SIG-M5 treated with dmso at 0.1 percent for 504 hours (cell line): ENCODE measurements around the gene BHMT.

ENCODE experiments used
- DNase-seq: peaks from one replicate; lab custom pipeline; 2025; ENCODE audit not compliant: unreplicated experiment; lab: John Stamatoyannopoulos, UW

The BHMT gene, protein sequence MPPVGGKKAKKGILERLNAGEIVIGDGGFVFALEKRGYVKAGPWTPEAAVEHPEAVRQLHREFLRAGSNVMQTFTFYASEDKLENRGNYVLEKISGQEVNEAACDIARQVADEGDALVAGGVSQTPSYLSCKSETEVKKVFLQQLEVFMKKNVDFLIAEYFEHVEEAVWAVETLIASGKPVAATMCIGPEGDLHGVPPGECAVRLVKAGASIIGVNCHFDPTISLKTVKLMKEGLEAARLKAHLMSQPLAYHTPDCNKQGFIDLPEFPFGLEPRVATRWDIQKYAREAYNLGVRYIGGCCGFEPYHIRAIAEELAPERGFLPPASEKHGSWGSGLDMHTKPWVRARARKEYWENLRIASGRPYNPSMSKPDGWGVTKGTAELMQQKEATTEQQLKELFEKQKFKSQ

DNA sequence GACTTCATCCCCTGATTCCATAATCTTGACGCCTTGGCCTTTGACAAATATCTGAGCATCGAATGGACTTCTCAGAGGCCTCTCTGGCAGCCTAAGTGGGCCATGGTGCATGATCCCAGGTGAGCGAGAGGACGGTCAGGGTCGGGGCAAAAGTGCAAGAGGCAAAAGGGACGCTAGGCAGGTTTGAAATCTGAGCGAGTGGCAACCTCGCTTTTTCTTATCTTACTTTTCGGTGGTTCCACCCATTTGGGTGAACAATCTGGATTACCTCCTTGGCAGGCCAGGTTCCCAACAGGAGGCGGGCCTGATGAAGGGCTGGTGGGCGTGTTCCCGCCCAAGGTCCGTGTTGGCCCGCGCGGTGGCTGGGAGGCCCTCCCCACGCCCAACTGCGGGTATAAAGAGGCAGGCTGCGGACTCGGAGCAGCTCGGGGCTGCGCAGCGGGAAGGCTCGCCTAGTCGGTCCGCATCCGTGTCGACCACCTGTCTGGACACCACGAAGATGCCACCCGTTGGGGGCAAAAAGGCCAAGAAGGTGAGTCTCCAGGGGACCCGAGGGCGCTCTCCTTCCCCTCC, at the start of gene BHMT:
Gene BHMT, plus strand, starts transcription at position 423 of the 573 bp plus-strand sequence. Its CDS starts 77 bp downstream, at position 500.
- DNase-seq: no peak

DNA sequence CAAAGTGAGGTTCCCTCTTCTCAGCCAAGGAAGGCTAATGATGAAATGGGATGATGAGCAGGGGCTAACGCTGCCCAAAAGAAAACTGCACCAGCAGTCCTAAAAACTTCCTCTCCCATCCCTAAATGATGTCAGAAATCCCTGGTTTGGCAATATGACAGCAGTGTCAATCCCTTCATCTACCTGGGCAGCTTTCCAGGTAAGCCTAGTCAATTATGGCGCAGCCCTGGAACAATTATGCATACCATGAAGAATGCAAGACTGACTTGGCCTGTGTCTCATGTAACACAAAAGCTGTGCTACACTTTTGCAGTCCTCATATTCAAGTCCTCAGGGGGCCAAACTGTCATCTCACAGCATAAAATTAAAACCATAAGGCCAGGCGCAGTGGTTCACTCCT, 49.2 kb upstream of the BHMT start:
- DNase-seq: no peak

DNA sequence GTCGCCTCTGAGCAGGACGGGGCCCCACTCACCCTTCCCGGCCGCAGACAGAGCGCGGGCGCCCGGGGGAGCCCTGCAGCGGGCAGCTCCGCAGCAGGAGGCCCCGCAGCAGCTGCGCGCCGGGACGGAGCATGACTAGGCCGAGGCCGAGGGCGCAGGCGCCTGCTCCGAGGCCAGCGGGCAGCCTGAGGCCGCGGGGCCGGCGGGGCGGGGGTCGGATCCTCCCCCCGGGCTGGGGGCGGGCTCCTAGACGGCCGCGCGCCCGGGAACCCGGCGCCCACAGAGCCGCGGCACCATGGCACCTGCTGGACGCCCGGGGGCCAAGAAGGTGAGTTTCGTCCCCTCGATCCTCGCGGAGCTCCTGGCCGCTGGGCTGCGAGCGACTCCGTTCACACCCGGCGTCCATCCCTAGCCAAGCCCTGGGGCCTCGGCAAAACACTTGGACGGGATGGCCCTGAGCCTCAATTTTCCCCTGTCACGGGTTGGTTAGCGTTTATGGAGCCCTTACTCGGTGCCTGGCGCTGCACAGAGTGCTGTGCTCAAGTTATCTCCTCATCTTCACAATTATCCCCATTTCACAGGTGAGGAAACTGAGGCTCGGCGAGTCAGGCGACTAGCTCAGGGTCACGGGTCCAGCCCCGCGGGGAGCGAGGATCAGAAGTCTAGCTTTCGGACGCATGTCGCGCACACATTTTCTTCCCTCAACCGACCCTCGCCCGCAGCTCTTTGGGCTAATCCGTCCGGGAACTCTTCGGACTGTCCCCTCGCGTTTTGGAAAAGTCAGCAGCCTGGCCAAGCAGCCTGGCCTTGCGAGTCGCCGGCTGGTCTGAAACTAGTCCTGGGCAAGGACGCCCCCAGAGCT, 41.9 kb upstream of the BHMT start, which contains the start of the genes BHMT2 and DMGDH:
Gene BHMT2, plus strand, starts transcription at position 280 of the 862 bp plus-strand sequence. Its CDS starts 16 bp downstream, at position 296.
Gene DMGDH, minus strand, starts transcription at position 187 of the 862 bp plus-strand sequence. Its CDS starts 54 bp downstream, at position 133.
- DNase-seq: no peak

DNA sequence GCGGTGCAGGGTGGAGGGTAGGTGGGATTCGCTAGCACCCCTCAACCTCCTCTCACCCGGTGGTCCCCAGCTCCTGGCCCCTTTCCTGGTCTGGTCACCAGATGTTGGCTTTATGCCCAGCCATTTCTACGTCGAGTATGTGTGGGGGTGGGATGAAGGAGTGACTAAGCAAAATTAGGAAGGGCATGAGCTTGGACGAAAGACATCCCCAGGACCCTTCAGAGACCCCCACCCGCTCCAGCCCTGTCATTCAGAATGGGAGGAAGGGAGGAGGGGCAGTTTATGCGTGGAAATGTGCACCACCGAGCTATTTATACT, 41.3 kb upstream of the BHMT start:
- no peak for DNase-seq

DNA sequence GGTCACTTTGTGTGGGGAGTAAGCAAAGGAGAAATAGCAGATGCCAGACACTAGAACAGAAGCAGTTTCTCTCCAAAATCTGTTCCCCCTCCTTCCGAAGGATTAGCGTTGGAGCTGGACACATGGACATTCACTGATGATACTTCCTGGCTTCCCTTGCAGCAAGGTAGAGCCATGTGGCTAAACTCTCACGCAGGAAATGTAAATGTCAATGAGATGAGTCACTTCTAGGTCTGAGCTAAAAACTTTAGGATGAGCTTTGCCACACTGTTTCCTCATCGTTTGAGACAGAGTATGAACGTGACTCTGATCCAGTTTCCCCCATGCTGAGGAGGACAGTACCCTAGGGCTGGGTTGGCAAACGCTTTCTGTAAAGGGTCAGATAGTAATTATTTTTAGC, 37.0 kb upstream of the BHMT start:
- DNase-seq: peak; percentile 7

DNA sequence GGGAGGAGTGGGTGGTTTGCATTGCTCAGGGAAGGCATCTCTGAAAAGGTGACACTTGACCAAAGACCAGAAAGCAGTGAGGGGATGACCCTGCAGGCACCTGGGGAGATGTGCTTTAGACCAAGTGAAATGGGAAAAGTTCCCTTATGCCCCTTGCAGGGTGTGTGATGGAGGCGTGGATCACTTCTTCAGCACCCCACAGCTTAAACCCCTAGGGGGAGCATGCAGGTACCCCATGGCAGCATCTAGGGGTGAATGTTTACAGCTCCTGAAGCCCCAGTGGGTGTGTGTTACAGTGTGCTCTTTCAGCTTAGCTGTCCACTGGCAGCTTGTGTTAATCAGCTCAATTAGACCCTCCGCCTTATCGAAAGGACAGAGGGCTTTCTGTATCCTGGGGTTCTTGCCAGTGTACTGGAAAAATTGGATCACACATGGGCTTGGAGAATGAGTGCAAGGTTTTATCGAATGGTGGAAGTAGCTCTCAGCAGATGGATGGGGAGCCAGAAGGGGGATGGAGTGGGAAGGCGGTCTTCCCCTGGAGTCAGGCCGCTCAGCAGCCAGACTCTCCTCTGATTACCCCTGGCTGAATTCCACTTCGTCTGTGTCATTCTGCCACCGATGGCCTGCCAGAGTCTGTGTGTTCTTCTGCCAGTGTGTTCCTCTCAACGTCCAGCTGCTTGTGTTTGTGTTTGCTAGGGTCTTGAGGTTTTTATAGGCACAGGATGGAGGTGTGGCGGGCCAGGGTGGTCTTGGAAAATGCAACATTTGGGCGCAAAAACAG, 35.8 kb upstream of the BHMT start:
- no peak for DNase-seq

DNA sequence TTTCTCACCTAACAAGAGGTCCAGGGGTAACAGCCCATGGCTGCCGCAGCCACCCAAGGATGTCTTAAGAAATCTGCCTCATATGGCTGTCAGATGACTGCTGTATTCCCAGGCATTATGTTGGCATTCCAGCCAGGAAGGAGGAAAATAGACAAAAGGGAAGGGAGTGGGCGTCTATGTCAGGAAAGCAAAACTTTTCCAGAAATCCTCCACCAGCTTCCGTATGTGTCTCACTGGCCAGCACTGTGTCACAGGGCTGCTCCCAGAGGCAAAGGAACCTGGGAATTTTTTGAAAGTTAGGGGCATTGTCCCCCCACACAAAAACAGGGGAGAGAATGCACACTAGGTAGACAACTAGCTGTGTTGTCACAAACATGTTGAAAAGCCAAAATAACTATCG, 34.8 kb upstream of the BHMT start:
- DNase-seq: no peak

DNA sequence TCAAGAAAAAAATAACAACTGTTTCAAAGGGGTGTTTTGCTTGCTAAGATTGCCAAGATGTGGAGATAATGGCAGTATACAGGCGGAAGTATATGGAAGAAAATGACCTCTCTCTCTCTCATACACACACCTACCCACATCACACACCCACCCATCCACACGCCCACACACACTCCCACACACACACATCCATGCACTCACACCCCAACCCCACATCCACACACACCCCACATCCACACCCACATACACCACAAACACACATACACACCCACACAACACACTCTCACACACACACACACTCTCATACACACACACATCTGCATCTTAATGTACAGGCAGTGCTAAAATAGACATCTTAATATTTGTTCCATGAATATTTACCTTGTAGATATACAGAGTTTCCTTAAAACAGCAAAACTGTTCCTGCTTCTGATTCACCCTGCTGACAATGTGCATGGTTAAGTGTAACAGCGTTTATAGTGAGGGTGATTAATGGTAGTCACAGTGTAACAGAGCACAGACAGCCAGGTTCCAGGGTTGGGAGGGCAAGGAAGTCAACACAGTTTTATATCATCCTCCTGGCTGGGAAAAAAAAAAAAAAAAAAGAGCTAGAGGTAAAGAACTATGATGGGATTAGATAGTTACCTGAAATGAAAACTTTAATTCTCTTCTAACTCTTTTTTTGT, 33.8 kb upstream of the BHMT start:
- DNase-seq: no peak

DNA sequence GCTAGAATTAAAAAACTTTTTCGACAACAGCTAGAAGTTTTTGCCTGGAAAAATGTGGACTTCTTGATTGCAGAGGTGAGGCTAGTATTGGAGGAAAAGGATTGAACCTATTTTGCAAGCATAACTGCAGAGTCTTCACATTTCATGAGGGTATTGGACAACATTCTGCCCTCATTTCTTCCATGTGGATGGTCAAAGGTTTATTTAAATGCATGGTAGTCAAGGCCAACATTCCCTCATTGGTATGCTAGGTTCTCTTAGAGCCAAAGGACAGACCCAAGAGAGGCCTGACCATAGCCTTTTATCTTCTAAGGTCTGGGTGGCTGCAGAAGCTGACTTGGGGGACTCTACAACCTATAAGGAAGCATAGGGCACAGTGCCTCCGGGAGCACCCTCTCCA, 30.8 kb upstream of the BHMT start:
- DNase-seq: no peak

DNA sequence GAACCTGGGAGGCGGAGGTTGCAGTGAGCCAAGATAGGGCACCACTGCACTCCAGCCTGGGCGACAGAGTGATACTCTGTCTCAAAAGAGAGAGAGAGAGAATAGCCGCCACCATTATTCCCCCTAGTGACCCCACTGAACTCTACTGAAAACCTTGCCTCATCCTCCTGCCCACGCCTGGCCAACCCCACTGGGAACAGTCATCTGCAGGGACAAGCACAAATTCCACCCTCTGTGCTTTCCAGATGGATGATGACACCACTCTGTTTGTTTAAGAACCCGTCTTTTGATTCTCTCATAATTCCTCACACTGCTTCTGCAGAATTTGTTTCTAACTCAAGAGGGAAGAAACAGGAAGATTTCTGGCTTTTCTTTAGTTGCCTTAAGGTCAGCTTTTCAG, 29.8 kb upstream of the BHMT start:
- DNase-seq: no peak

DNA sequence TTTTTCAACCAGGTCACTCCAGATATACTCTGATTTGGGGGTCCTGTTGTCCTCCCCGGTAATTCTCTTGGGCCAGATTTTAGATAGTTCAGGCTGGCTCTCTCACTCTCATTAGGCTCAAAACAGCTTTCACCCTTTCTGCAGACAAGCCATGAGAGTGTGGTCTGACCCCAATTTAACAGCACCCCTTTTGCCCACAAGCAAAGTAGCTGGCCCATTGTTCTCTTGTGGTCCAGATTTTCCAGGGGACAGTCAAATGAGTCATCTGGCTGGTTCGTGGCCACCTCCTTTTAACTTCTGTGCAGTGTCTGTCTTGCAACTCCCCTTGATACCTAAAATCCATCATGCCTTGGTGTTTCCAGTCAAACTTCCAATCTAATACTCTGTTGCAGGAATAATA, 25.5 kb upstream of the BHMT start:
- DNase-seq: no peak

DNA sequence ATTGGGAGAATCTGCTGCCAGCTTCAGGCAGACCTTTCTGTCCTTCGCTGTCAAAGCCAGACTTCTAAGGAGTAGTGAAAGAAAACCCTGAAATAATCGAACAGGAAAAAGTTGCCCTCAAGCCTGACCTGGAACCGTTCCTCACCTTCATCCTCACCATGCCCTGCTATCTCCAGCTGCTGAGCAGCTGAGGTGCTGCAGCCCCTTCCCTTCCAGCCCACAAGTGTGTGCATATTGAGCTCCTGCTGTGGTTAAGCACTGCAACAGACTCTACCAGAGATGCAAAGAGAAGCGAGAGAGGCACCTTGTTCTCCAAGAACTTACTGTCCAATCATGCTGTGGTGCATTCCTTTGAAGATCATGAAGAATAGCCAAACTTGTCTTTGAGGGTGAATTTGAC, 23.1 kb upstream of the BHMT start:
- DNase-seq: no peak

DNA sequence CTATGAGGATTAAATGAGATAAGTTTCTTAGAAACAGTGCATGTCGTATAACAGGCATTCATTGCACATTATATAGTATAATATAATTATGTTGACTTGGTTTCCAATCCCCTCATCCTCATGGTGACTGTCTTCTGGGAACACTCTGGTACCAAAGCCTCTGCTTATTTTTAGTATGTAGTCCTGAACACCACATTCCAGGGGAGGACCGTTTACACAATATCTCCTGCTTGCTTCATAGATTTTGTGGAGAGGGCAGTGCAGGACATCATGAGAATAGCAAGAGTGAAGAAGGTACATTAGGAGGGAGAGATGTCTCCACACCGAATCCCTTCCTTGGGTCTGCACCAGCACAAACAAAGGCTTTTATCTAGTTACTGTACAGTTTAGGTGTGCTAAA, 20.5 kb upstream of the BHMT start:
- no peak for DNase-seq

DNA sequence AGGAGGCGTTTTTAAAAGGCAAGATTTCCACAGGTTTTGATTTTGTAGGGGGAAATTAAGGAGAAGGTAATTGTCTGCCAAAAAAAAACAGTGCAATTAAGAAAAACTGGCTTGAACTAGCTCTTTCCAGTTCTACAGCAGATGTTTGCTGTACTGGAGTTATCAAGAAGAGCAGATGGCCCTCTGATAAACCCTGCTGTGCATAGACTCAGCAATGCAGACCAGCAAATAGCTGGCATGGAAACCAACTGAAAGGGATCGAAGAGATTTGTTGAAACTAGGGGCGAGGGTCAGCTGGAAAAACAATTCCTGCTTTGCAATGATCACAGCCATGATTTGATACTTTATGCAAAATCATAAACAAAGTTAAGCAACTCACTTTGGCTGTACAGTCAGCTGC, 17.8 kb upstream of the BHMT start:
- no peak for DNase-seq

DNA sequence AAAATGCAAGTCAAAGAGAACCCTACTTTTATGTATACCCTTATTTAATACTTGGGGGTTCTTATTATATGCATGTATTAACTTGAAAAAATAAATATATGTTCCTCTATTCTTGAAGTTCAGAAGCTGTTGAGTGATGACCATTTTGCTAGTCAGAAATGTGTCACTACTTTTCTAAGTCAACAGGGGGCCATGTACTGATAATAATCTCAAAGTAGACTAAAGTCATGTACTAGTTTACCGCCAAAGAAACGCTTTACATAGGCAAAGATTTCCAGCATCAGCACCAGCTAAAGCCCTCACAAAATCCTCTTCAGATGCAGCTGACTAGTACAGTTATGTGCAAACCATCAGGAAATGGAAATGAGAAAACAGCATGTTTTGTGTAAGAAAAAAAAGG, 5.7 kb upstream of the BHMT start:
- no peak for DNase-seq

DNA sequence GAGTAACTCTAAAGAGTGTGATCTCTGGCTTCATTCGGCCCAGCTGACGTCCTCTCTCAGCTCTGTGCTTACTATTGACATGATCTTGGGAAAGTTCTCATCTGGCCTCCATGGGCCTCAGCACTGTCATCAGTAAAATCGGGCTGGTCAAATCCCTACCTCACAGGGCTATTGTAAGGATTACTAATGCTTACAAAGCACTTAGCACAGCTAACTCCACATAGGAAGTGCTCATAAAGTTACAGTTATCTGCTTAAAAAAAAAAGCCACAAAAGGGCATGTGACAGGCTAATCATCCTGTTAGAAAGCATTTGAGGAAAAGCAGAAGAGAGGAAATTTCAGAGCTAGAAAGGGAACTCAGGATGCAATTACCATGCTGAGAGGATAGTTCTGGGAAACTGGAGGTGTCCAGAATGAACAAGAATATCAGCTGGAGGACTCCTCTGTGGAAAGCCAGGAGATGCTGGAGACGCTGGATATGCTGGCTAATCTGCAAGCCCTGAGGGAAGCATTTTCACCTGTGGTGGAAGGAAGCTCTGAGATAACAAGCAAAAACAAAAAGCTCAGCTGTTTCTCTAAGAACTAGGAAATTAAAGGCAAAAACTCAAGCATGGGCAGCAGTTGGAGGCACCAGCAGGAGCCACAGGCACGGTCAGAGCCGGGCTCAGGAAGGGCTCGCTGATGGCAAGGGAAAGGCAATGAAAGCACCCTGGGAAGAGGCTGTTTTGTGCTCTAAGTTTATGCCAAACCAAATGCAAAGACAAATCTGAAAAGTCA, 4.4 kb upstream of the BHMT start:
- DNase-seq: peak; percentile 57

DNA sequence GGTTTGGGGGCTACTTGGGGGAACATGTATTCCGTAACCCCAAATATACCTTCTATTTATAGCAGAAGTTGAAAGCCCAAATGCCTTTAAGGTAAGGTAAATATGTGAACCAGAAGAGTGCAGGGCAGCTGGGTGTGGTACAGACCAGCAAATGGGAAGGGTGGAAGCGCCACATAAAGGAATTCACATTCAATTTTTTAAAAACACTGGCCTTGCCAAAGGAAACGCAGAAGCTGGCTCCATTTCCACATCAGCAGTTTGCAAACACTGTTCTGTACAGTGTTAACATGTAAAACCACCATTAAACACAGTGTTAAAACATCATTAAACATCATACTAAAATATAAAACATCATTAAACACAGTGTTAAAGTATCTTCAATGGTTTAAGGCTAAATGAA, 3.5 kb upstream of the BHMT start:
- DNase-seq: no peak

DNA sequence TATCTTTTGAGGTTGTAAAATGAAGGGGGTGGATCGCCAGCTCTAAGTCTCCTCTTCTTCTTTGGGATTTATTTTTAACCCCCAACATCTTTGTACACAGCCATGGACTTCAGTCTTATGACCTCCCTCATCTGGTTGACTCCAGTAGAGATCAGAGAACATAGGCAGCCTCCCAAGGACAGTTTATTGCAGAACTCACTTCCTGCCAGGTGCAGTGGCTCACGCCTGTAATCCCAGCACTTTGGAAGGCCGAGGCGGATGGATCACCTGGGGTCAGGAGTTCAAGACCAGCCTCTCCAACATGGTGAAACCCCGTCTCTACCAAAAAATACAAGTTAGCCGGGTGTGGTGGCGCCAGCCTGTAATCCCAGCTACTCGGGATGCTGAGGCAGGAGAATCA, 2.8 kb upstream of the BHMT start:
- no peak for DNase-seq
